Measurements from ENCODE around the gene SINHCAF.
"Not testable (repeated sequence)": the region's sequence is repeated elsewhere in the genome, so short reads cannot be mapped to it uniquely, and the experiment has no call there.

The SINHCAF gene

GRCh38 chr12:31306866-31307265 is 19.1 kb downstream of the SINHCAF start:
- DNase-seq = no peak

GRCh38 chr12:31303466-31303865 is 22.5 kb downstream of the SINHCAF start:
- DNase-seq = no peak

- no peak for DNase-seq
These were observed 24.6 kb downstream of the SINHCAF start for GRCh38 chr12:31301311-31301710.

- no peak for DNase-seq
These were observed 25.2 kb downstream of the SINHCAF start for GRCh38 chr12:31300783-31301182.

GRCh38 chr12:31300341-31300740 is 25.6 kb downstream of the SINHCAF start:
- no peak for DNase-seq

GRCh38 chr12:31298922-31299321 is 27.0 kb downstream of the SINHCAF start:
- no peak for DNase-seq

- no peak for DNase-seq
These were observed 27.4 kb downstream of the SINHCAF start for GRCh38 chr12:31298515-31298910.

- DNase-seq = no peak
These were observed 28.1 kb downstream of the SINHCAF start for GRCh38 chr12:31297572-31298514.

GRCh38 chr12:31289441-31289840 is 36.5 kb downstream of the SINHCAF start:
- no peak for DNase-seq

- no peak for DNase-seq
These were observed 37.6 kb downstream of the SINHCAF start for GRCh38 chr12:31288381-31288780.

- no peak for DNase-seq
These were observed 45.8 kb downstream of the SINHCAF start for GRCh38 chr12:31280183-31280582.

- DNase-seq = no peak
These were observed 46.5 kb downstream of the SINHCAF start for GRCh38 chr12:31279390-31279924.

- no peak for DNase-seq
These were observed 47.1 kb downstream of the SINHCAF start for GRCh38 chr12:31278832-31279231.

GRCh38 chr12:31278424-31278823 is 47.5 kb downstream of the SINHCAF start:
- DNase-seq = no peak

- no peak for DNase-seq
These were observed 48.9 kb downstream of the SINHCAF start for GRCh38 chr12:31277081-31277480.

- DNase-seq = no peak
These were observed 50.5 kb downstream of the SINHCAF start for GRCh38 chr12:31275491-31275890.

GRCh38 chr12:31274520-31275300 is 51.2 kb downstream of the SINHCAF start:
- DNase-seq = no peak

GRCh38 chr12:31273794-31274193 is 52.2 kb downstream of the SINHCAF start:
- DNase-seq = not testable (repeated sequence)

GRCh38 chr12:31272607-31273225 is 53.2 kb downstream of the SINHCAF start:
- no peak for DNase-seq

- DNase-seq = no peak
These were observed 58.0 kb downstream of the SINHCAF start for GRCh38 chr12:31267966-31268365.

- no peak for DNase-seq
These were observed 60.2 kb downstream of the SINHCAF start for GRCh38 chr12:31265722-31266121.

GRCh38 chr12:31263661-31264060 is 62.3 kb downstream of the SINHCAF start:
- no peak for DNase-seq

- no peak for DNase-seq
These were observed 64.2 kb downstream of the SINHCAF start for GRCh38 chr12:31261744-31262143.

All from NCI-H1694 treated with DMSO at 0.1 percent for 48 hours (cell line).